ENCODE measurements around the gene DENND4A. TPM values are rescaled to one million over a fixed set of nuclear protein-coding genes. Genes with fewer than 3 reads are reported as not detected.

Gene DENND4A
- total and polyA plus RNA-seq, 9 of the 15 experiments (the other 6 are each of a cell fraction or from before 2014, with no cell fraction given): 6.8 to 32.3 (median 19.9) TPM

DNA sequence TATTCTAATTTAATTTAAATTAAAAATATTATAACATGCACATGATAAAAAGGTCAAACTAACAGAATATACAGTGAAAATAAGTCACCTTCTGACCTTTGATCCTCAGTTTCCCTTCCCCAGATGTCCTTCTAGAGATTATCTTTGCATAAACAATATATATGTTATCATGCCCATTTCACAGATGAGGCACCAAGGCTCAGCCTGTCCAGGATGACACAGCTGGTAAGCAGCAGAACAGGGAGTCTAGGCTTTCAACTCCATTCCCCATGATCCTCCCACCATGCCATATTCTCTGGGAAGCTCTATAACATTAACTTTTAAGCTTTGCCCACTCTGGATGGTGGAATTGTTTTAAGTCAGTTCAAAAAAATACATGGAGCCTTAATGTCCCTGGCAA, 169.0 kb downstream of the DENND4A start:
- no peak overlapping the region for H3K27ac ChIP-seq (ENCODE audit: extremely low read depth, low read depth, low read length)
- BruUV-seq (replicated peaks): no TSS peak
- no peak for ATAC-seq
- no peaks in the 10 kb centered on the region; the same call in 1 of the 2 replicates for H4K20me1 ChIP-seq (replicated peaks; ENCODE audit: control insufficient read depth, insufficient read depth, low read length)
- TF ChIP-seq RBM25 (IDR thresholded peaks at IDR 0.05; ENCODE audit: low read depth, low read length, severe bottlenecking) (peak; percentile 82), POLR2B (IDR thresholded peaks at IDR 0.05; ENCODE audit: low read depth, partially characterized antibody) (no peak)
- H3K36me3 ChIP-seq (ENCODE audit: control insufficient read depth, insufficient read depth, low read length): no peaks in the 10 kb centered on the region
- H3K4me3 ChIP-seq: no peak overlapping the region
- ChIA-PET CTCF (ENCODE audit: low intra/inter-chr PET ratio) (no interaction called here), POLR2A (interaction anchor here (0.5 to 1.1 kb wide), 2 partner anchors 8 to 24 kb away, joined by 3 to 4 read pairs; no protein-coding TSS in a partner anchor)
- H3K9me1 ChIP-seq (ENCODE audit: control insufficient read depth, insufficient read depth, low read length): no peaks in the 10 kb centered on the region
- H2AFZ ChIP-seq (ENCODE audit: low read depth, low read length): no peak overlapping the region
- DNase-seq (ENCODE audit: extremely low read depth in 1 of 4, low spot score in 3 of 4): no peak
- in situ Hi-C loops (cut with MboI): no loop called here
- FAIRE-seq: no peak
- no peak overlapping the region for H3K4me2 ChIP-seq (ENCODE audit: insufficient read depth, low read length)
- no peaks in the 10 kb centered on the region for H3K9me3 ChIP-seq (replicated peaks; ENCODE audit: control insufficient read depth, insufficient read depth, low read depth, low read length)
- no peaks in the 10 kb centered on the region for H3K79me2 ChIP-seq (ENCODE audit: control insufficient read depth, insufficient read depth, low read length)
- intact Hi-C loops (cut with micrococcal nuclease): no loop called here
- peaks cover 3 to 16% of the 10 kb centered on the region in 2 experiments; a peak in 3 of 5 replicates for H3K4me1 ChIP-seq (replicated peaks in 1 of 2; ENCODE audit: control insufficient read depth in 2 of 2, insufficient read depth in 2 of 2, low read length in 2 of 2)
- no peak overlapping the region for H3K9ac ChIP-seq (ENCODE audit: insufficient read depth in 1 of 2, low read depth in 2 of 2, low read length in 2 of 2)
- H3K27me3 ChIP-seq (ENCODE audit: control insufficient read depth in 2 of 2, insufficient read depth in 2 of 2, low read length in 2 of 2): no peaks in the 10 kb centered on the region

DNA sequence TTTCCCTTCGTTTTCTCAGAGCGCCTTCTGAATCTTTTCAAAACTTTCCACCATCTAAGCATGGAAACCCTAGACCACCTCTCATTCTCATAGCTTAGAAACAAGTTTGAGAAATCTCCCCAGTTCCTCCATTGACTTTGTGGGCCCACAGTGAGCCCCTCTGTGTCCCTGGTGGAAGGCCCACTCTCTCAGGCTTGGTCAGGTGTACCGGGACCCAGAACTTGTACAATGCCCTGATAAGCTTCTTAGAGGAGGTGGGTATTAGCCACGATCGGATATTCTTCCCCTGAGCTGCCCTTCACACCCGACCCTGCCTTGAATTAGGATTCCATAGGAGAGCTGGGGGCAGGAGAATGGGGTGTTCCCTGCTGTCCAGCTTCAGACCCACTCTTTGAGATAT, 170.5 kb downstream of the DENND4A start, which contains the start of gene SLC24A1:
Gene SLC24A1, plus strand, starts transcription at position 301 of the 400 bp plus-strand sequence. CDS start 2,143 bp downstream, outside the sequence.
- 67% methylated on average over 6 of the region's 6 CpGs for WGBS (ENCODE audit: insufficient coverage, low coverage, missing lambda C conversion rate)
- intact Hi-C loops (cut with micrococcal nuclease): no loop called here
- TF ChIP-seq ZNF3 (CRISPR knock-in tag; IDR thresholded peaks at IDR 0.05): no peak
- TF ChIP-seq, protein P1, sequence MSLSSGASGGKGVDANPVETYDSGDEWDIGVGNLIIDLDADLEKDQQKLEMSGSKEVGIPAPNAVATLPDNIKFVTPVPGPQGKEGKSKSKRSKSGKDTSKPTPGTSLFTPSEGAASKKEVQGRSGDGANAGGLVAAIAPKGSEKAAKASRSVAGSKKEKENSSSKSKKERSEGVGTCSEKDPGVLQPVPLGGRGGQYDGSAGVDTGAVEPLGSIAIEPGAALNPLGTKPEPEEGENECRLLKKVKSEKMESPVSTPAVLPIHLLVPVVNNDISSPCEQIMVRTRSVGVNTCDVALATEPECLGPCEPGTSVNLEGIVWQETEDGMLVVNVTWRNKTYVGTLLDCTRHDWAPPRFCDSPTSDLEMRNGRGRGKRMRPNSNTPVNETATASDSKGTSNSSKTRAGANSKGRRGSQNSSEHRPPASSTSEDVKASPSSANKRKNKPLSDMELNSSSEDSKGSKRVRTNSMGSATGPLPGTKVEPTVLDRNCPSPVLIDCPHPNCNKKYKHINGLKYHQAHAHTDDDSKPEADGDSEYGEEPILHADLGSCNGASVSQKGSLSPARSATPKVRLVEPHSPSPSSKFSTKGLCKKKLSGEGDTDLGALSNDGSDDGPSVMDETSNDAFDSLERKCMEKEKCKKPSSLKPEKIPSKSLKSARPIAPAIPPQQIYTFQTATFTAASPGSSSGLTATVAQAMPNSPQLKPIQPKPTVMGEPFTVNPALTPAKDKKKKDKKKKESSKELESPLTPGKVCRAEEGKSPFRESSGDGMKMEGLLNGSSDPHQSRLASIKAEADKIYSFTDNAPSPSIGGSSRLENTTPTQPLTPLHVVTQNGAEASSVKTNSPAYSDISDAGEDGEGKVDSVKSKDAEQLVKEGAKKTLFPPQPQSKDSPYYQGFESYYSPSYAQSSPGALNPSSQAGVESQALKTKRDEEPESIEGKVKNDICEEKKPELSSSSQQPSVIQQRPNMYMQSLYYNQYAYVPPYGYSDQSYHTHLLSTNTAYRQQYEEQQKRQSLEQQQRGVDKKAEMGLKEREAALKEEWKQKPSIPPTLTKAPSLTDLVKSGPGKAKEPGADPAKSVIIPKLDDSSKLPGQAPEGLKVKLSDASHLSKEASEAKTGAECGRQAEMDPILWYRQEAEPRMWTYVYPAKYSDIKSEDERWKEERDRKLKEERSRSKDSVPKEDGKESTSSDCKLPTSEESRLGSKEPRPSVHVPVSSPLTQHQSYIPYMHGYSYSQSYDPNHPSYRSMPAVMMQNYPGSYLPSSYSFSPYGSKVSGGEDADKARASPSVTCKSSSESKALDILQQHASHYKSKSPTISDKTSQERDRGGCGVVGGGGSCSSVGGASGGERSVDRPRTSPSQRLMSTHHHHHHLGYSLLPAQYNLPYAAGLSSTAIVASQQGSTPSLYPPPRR (CRISPR knock-in tag; IDR thresholded peaks at IDR 0.05; ENCODE audit: borderline replicate concordance): no peak
- TF ChIP-seq POLR2A (conservative IDR thresholded peaks at IDR 0.05): no peak
- TF ChIP-seq CTBP1 (IDR thresholded peaks at IDR 0.05; ENCODE audit: borderline replicate concordance): no peak
- TF ChIP-seq, protein P2, sequence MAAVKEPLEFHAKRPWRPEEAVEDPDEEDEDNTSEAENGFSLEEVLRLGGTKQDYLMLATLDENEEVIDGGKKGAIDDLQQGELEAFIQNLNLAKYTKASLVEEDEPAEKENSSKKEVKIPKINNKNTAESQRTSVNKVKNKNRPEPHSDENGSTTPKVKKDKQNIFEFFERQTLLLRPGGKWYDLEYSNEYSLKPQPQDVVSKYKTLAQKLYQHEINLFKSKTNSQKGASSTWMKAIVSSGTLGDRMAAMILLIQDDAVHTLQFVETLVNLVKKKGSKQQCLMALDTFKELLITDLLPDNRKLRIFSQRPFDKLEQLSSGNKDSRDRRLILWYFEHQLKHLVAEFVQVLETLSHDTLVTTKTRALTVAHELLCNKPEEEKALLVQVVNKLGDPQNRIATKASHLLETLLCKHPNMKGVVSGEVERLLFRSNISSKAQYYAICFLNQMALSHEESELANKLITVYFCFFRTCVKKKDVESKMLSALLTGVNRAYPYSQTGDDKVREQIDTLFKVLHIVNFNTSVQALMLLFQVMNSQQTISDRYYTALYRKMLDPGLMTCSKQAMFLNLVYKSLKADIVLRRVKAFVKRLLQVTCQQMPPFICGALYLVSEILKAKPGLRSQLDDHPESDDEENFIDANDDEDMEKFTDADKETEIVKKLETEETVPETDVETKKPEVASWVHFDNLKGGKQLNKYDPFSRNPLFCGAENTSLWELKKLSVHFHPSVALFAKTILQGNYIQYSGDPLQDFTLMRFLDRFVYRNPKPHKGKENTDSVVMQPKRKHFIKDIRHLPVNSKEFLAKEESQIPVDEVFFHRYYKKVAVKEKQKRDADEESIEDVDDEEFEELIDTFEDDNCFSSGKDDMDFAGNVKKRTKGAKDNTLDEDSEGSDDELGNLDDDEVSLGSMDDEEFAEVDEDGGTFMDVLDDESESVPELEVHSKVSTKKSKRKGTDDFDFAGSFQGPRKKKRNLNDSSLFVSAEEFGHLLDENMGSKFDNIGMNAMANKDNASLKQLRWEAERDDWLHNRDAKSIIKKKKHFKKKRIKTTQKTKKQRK (IDR thresholded peaks at IDR 0.05; ENCODE audit: borderline replicate concordance, low read depth, low read length): no peak

More for the DNA sequence above, 170.5 kb downstream of the DENND4A start, which contains the start of gene SLC24A1:
- Histone ChIP-seq H3K9ac (ENCODE audit: insufficient read depth in 1 of 2, low read depth in 2 of 2, low read length in 2 of 2) (peak within 1 kb of the TSS in 1 of 2 experiments; percentile 13; a peak in 1 of 4 replicates), H3K36me3 (ENCODE audit: control insufficient read depth, insufficient read depth, low read length) (no peaks in the 10 kb centered on the region), H4K20me1 (replicated peaks; ENCODE audit: control insufficient read depth, insufficient read depth, low read length) (no peaks in the 10 kb centered on the region; the same call in 1 of the 2 replicates), H3K4me3 (no peak within 1 kb of the TSS), H3K27ac (ENCODE audit: extremely low read depth, low read depth, low read length) (no peak within 1 kb of the TSS), H3K4me2 (ENCODE audit: insufficient read depth, low read length) (no peak within 1 kb of the TSS), H3K9me3 (replicated peaks; ENCODE audit: control insufficient read depth, insufficient read depth, low read depth, low read length) (no peaks in the 10 kb centered on the region), H3K79me2 (ENCODE audit: control insufficient read depth, insufficient read depth, low read length) (no peaks in the 10 kb centered on the region), H3K9me1 (ENCODE audit: control insufficient read depth, insufficient read depth, low read length) (no peaks in the 10 kb centered on the region), H3K27me3 (ENCODE audit: control insufficient read depth in 2 of 2, insufficient read depth in 2 of 2, low read length in 2 of 2) (no peaks in the 10 kb centered on the region), H3K4me1 (replicated peaks in 1 of 2; ENCODE audit: control insufficient read depth in 2 of 2, insufficient read depth in 2 of 2, low read length in 2 of 2) (peaks cover 3 to 10% of the 10 kb centered on the region in 2 experiments; a peak in 3 of 5 replicates), H2AFZ (ENCODE audit: low read depth, low read length) (no peak within 1 kb of the TSS)
- DNase-seq (ENCODE audit: extremely low read depth in 1 of 4, low spot score in 3 of 4) (no peak), ATAC-seq (no peak), FAIRE-seq (no peak)
- no TSS peak for BruUV-seq (replicated peaks)
- CTCF ChIA-PET (ENCODE audit: low intra/inter-chr PET ratio): no interaction called here
- in situ Hi-C loops (cut with MboI): no loop called here
- POLR2A ChIA-PET: interaction anchor here (1.0 to 1.6 kb wide), 4 partner anchors 9 to 23 kb away, joined by 3 to 10 read pairs (median 3); partner anchors contain the start of gene INTS14
